Kidney (tissue), 14 donors: Measurements from ENCODE around the gene PLA2G6. TPM values are rescaled to one million over a fixed set of nuclear protein-coding genes. Genes with fewer than 3 reads are reported as not detected.

Source experiments
- DNase-seq, 5 donors: peaks; one replicate each; pipeline ENCODE4 v3.0.0-alpha.2; 2013 to 2020
- FAIRE-seq: peaks from 2 replicates; lab custom pipeline; 2012; peaks lifted over from hg19 to GRCh38; lab: Jason Lieb, UNC
- H3K27ac ChIP-seq, 2 donors: one replicate each; pipeline ENCODE4 v1.7.0; 2013; ENCODE audit warnings: low read depth in 2 of 2, low read length in 2 of 2, inconsistent platforms in 1 of 2
- H3K27me3 ChIP-seq: one replicate; pipeline ENCODE4 v1.7.1; 2013; ENCODE audit warnings: low read length, inconsistent platforms; ENCODE audit not compliant: control insufficient read depth, insufficient read depth
- H3K36me3 ChIP-seq, 3 donors: one replicate each; pipeline versions ENCODE4 v1.7.0 to v1.7.1; 2013; ENCODE audit warnings: low read length in 3 of 3, control low read depth in 1 of 3, inconsistent platforms in 1 of 3; ENCODE audit not compliant: insufficient read depth in 3 of 3, control insufficient read depth in 2 of 3
- H3K4me1 ChIP-seq, 3 donors: one replicate each; pipeline versions ENCODE4 v1.7.0 to v1.7.1; 2013; ENCODE audit warnings: low read length in 3 of 3, inconsistent platforms in 1 of 3, low read depth in 1 of 3; ENCODE audit not compliant: control insufficient read depth in 2 of 3, insufficient read depth in 2 of 3
- H3K4me3 ChIP-seq, 3 donors: one replicate each; pipeline versions ENCODE4 v1.7.0 to v1.8.1; 2013; ENCODE audit warnings: low read length in 3 of 3, control low read depth in 1 of 3, inconsistent platforms in 1 of 3
- H3K9ac ChIP-seq, 3 donors: one replicate each; pipeline versions ENCODE4 v1.7.0 to v1.7.1; 2013; ENCODE audit warnings: low read length in 3 of 3, control low read depth in 1 of 3, inconsistent platforms in 1 of 3
- H3K9me3 ChIP-seq, 3 donors: one replicate each; pipeline versions ENCODE4 v1.7.0 to v1.7.1; 2013; ENCODE audit warnings: low read length in 3 of 3, control low read depth in 1 of 3, inconsistent platforms in 1 of 3; ENCODE audit not compliant: control insufficient read depth in 2 of 3, insufficient read depth in 1 of 3
- intact Hi-C: fragments of 100-400 bp; cut with DNase I; formaldehyde crosslinking; loops from one replicate; pipeline ENCODE4 v1.11.1; 2022
- polyA plus RNA-seq: library from polyadenylated mRNA; stranded (reverse); fragments of 350-450 nt; fragmentation: Illumina TruSeq; extraction: RNeasy Lipid Tissue Mini Kit (QIAGEN cat#74804); gene quantifications from one replicate; pipeline ENCODE4 v1.2.3, GENCODE V29; 2014; ENCODE audit warnings: low read depth, low replicate concordance; ENCODE audit not compliant: insufficient read depth
- total RNA-seq: library from RNA; stranded (reverse); fragmentation: NEBNext Ultra II Directional; extraction: Animal tissue kit (Norgen Biotek cat#: 25700); gene quantifications from one replicate; pipeline ENCODE4 v1.2.1, GENCODE V29; 2021
- TF ChIP-seq, protein P1 (sequence below): IDR thresholded peaks from 3 replicates; pipeline ENCODE4 v1.5.1; 2012; ENCODE audit warnings: mild to moderate bottlenecking, moderate library complexity, borderline replicate concordance; ENCODE audit not compliant: insufficient read depth; ENCODE audit errors: extremely low read depth
- donor health status: control.
- donor health status: control.
- donor health status: control.
- donor health status: control.
- donor health status: control.
- donor health status: DM: yes; HTN: yes; CAD: no.
- donor health status: Normal renal cell carcinoma (clear cell type).

PLA2G6 gene
- total and polyA plus RNA-seq, 2 donors from 2014 or later = 26.6 to 61.6 TPM

DNA sequence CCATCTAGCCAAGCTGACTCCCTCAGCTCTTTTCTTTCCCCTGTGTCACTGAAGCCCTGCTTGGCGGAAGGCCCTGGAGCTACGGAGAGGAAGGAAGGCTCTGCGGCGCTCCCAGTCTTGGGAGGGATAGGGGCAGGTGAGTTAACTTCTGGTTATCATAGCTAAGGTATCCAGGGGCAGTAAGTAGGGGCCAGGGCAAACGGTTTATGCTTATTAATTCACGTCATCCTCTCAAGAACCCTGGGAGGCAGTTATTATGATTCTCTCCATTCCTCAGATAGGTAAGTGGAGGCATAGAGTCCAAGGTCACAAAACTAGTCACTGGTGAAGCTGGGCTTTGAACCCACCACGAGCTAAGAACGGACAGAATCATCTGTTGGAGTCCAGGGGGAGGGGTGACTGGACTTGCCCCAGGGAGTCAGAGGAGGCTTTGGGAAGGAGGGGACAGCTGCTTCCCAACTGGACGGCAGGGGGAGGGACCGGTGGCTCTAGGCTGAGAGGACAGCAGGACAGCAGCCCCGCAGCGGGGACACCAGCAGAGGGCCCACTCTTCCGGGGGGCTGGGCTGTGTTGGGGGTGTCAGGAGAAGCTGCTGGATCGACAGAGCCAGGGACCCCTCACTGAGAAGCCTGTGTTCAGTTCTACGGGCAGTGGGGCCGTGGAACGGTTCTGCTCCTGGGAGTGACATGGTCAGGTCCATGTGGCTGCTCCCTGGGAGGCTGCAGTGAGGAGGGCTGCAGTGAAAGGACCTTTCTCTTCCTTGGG, 74.6 kb downstream of the PLA2G6 start:
- H3K27me3 ChIP-seq = no peaks in the 10 kb centered on the region
- no peak overlapping the region for H3K9ac ChIP-seq
- intact Hi-C loops = no loop called here
- TF ChIP-seq, protein P1, sequence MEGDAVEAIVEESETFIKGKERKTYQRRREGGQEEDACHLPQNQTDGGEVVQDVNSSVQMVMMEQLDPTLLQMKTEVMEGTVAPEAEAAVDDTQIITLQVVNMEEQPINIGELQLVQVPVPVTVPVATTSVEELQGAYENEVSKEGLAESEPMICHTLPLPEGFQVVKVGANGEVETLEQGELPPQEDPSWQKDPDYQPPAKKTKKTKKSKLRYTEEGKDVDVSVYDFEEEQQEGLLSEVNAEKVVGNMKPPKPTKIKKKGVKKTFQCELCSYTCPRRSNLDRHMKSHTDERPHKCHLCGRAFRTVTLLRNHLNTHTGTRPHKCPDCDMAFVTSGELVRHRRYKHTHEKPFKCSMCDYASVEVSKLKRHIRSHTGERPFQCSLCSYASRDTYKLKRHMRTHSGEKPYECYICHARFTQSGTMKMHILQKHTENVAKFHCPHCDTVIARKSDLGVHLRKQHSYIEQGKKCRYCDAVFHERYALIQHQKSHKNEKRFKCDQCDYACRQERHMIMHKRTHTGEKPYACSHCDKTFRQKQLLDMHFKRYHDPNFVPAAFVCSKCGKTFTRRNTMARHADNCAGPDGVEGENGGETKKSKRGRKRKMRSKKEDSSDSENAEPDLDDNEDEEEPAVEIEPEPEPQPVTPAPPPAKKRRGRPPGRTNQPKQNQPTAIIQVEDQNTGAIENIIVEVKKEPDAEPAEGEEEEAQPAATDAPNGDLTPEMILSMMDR = no peak
- H3K4me1 ChIP-seq = peaks cover 0 to 8% (median 8%) of the 10 kb centered on the region in 3 donors
- H3K27ac ChIP-seq = no peak overlapping the region
- no peaks in the 10 kb centered on the region for H3K36me3 ChIP-seq
- FAIRE-seq (no peak), DNase-seq (peak in 2 of 5 donors; percentile 30 to 55)
- H3K4me3 ChIP-seq = no peak overlapping the region
- H3K9me3 ChIP-seq = no peaks in the 10 kb centered on the region

DNA sequence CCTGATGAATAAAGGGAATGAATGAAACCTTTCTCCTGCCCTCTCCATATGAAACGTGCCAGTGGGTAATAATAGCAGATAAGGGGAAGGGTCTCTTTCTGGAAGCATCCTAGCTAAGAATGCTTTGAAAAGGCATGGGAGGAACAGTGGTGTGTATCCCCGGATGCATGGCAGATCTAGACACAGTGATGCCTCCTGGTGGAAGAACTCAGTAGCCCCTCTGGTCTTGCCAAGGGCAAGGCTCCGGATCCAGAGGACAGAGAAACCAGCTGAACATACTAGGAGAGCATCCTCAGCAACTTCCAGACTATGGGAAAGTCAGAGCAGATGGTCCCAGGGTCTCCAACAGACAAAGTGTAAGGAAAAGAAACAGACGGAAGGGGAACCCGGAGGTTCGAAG, 77.5 kb downstream of the PLA2G6 start:
- H3K36me3 ChIP-seq = no peaks in the 10 kb centered on the region
- no peaks in the 10 kb centered on the region for H3K9me3 ChIP-seq
- H3K27ac ChIP-seq = no peak overlapping the region
- FAIRE-seq = no peak
- H3K9ac ChIP-seq = no peak overlapping the region
- DNase-seq = no peak
- no peaks in the 10 kb centered on the region for H3K27me3 ChIP-seq
- TF ChIP-seq, protein P1 = peak; percentile 17
- intact Hi-C loops = no loop called here
- H3K4me3 ChIP-seq = no peak overlapping the region
- peaks cover 0 to 2% (median 0%) of the 10 kb centered on the region in 3 donors for H3K4me1 ChIP-seq

DNA sequence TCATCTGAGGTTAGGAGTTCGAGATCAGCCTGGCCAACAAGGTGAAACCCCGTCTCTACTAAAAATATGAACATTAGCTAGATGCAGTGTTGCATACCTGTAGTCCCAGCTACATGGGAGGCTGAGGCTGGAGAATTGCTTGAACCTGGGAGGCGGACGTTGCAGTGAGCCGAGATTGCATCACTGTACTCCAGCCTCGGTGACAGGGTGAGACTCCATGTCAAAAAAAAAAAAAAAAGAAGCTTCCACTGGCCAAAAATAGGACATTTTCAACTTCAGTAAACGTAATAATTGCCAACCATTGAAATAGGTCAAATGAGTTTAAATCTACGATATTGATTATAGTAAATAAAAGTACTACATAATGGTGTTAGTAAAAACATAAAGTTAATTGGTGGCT, 78.0 kb downstream of the PLA2G6 start:
- no peaks in the 10 kb centered on the region for H3K27me3 ChIP-seq
- TF ChIP-seq, protein P1 = no peak
- intact Hi-C loops = no loop called here

More for the DNA sequence above, 78.0 kb downstream of the PLA2G6 start:
- Histone ChIP-seq H3K4me1 (peaks cover 0 to 2% (median 0%) of the 10 kb centered on the region in 3 donors), H3K27ac (no peak overlapping the region), H3K36me3 (no peaks in the 10 kb centered on the region), H3K9me3 (no peaks in the 10 kb centered on the region), H3K4me3 (no peak overlapping the region), H3K9ac (no peak overlapping the region)
- FAIRE-seq (no peak), DNase-seq (no peak)
